NT2/D1 (cell line): ENCODE results near the gene SNAPC1.

Experiments
- SUZ12 ChIP-seq: IDR thresholded peaks from 2 replicates; pipeline ENCODE4 v1.6.1; 2011; ENCODE audit not compliant: insufficient read length, insufficient read depth; ENCODE audit errors: extremely low read depth
- YY1 ChIP-seq: IDR thresholded peaks from 2 replicates; pipeline ENCODE4 v1.6.1; 2011; ENCODE audit not compliant: insufficient read length, insufficient read depth
- ZNF274 ChIP-seq: IDR thresholded peaks from 2 replicates; pipeline ENCODE4 v1.6.1; 2011; ENCODE audit warnings: mild to moderate bottlenecking, low read depth, low read length

DNA sequence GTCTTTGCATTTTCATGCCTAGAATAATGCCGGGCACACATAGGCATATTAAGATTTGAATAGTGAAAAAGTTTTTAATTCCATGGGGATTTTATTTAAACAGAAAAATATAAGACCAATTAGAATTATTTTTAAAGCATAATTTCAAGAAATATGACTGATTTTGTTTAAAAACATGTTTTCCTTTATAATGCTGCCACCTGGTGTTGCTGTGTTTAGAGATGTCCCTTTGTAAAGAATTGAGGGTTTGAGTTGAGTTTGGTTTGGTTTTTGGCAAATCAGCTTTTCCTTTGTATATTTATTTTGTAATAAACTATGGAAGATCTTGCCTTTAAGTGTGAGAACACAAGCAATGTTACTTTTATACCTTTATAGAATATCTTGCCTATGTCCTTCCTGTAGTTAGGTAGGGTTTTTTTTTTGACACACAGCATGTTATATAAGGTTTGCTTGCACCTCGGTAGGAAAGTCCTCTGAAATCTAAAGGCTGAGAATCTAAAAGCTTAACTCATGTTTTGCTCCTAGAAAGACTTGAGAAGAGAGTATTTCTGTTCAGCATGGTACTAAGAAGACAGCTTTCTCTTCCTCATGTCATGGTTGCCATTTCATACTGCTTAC is 31.4 kb upstream of the SNAPC1 start:
- TF ChIP-seq ZNF274: no peak
- TF ChIP-seq YY1: no peak
- TF ChIP-seq SUZ12: no peak
